ENCODE data around the gene SMTN. TPM values are rescaled to one million over a fixed set of nuclear protein-coding genes. Genes with fewer than 3 reads are reported as not detected.
A peak's percentile ranks its signal among the peaks of the same experiment; 100 is the strongest.

SMTN gene
- 10 to 100 TPM; 35.6 to 51.2 TPM for total RNA-seq

GRCh38 chr22:31080848-31081649 lies at the start of gene SMTN:
Gene SMTN, plus strand, starts transcription at chr22:31081318. Its CDS starts 1,941 bp downstream, at chr22:31083259.
- Mint-ChIP-seq H3K27ac (peak within 1 kb of the TSS; percentile 82), H3K36me3 (no peaks in the 10 kb centered on the region), H3K4me3 (peak within 1 kb of the TSS; percentile 86), H3K9me3 (ENCODE audit: low read depth) (no peaks in the 10 kb centered on the region), H3K4me1 (peaks cover 36% of the 10 kb centered on the region), H3K27me3 (no peaks in the 10 kb centered on the region)
- DNase-seq (peak; percentile 93), ATAC-seq (peak; percentile 81)
- CTCF ChIA-PET: interaction anchor here (0.6 to 2.9 kb wide), 11 partner anchors 8 to 447 kb away, joined by 3 to 10 read pairs (median 6); partner anchors contain the start of genes MORC2, PIK3IP1, SELENOM and TUG1

GRCh38 chr22:31036671-31037550 lies 44.2 kb upstream of the SMTN start:
- H3K27me3 Mint-ChIP-seq: peaks cover 9% of the 10 kb centered on the region
- CTCF ChIA-PET: interaction anchor here (0.8 to 1.5 kb wide), 3 partner anchors 43 to 48 kb away, joined by 3 read pairs; partner anchors contain the start of gene SMTN
- H3K27ac Mint-ChIP-seq: no peak overlapping the region
- ATAC-seq (no peak), DNase-seq (no peak)
- H3K9me3 Mint-ChIP-seq (ENCODE audit: low read depth): no peaks in the 10 kb centered on the region
- no peaks in the 10 kb centered on the region for H3K36me3 Mint-ChIP-seq
- H3K4me3 Mint-ChIP-seq: no peak overlapping the region
- no peaks in the 10 kb centered on the region for H3K4me1 Mint-ChIP-seq

GRCh38 chr22:31038686-31039085 lies 42.4 kb upstream of the SMTN start:
- no peak overlapping the region for H3K4me3 Mint-ChIP-seq
- peaks cover 9% of the 10 kb centered on the region for H3K27me3 Mint-ChIP-seq
- no peaks in the 10 kb centered on the region for H3K36me3 Mint-ChIP-seq
- no peak overlapping the region for H3K27ac Mint-ChIP-seq
- DNase-seq (no peak), ATAC-seq (no peak)
- H3K9me3 Mint-ChIP-seq (ENCODE audit: low read depth): no peaks in the 10 kb centered on the region
- no peaks in the 10 kb centered on the region for H3K4me1 Mint-ChIP-seq
- CTCF ChIA-PET: no interaction called here

GRCh38 chr22:31039393-31039792 lies 41.7 kb upstream of the SMTN start:
- CTCF ChIA-PET: no interaction called here
- H3K9me3 Mint-ChIP-seq (ENCODE audit: low read depth): no peaks in the 10 kb centered on the region

GRCh38 chr22:31040542-31041398 lies 40.3 kb upstream of the SMTN start:
- CTCF ChIA-PET: no interaction called here
- Mint-ChIP-seq H3K4me3 (no peak overlapping the region), H3K9me3 (ENCODE audit: low read depth) (no peaks in the 10 kb centered on the region), H3K4me1 (no peaks in the 10 kb centered on the region), H3K27ac (no peak overlapping the region), H3K27me3 (peaks cover 9% of the 10 kb centered on the region), H3K36me3 (no peaks in the 10 kb centered on the region)
- ATAC-seq (no peak), DNase-seq (no peak)

More at GRCh38 chr22:31039393-31039792, 41.7 kb upstream of the SMTN start:
- ATAC-seq: no peak
- Mint-ChIP-seq H3K4me1 (no peaks in the 10 kb centered on the region), H3K36me3 (no peaks in the 10 kb centered on the region), H3K27me3 (peaks cover 9% of the 10 kb centered on the region), H3K27ac (no peak overlapping the region), H3K4me3 (no peak overlapping the region)
- no peak for DNase-seq

GRCh38 chr22:31044262-31044861 lies 36.8 kb upstream of the SMTN start:
- DNase-seq (no peak), ATAC-seq (no peak)
- no peak overlapping the region for H3K4me3 Mint-ChIP-seq
- H3K36me3 Mint-ChIP-seq: no peaks in the 10 kb centered on the region
- no peak overlapping the region for H3K27ac Mint-ChIP-seq
- no peaks in the 10 kb centered on the region for H3K4me1 Mint-ChIP-seq
- H3K27me3 Mint-ChIP-seq: peaks cover 9% of the 10 kb centered on the region
- CTCF ChIA-PET: no interaction called here
- no peaks in the 10 kb centered on the region for H3K9me3 Mint-ChIP-seq (ENCODE audit: low read depth)

GRCh38 chr22:31045900-31046538 lies 35.1 kb upstream of the SMTN start:
- Mint-ChIP-seq H3K27me3 (no peaks in the 10 kb centered on the region), H3K4me3 (no peak overlapping the region), H3K4me1 (no peaks in the 10 kb centered on the region), H3K9me3 (ENCODE audit: low read depth) (no peaks in the 10 kb centered on the region), H3K27ac (no peak overlapping the region), H3K36me3 (no peaks in the 10 kb centered on the region)
- ATAC-seq (no peak), DNase-seq (no peak)
- CTCF ChIA-PET: interaction anchor here (0.5 kb wide), 1 partner anchor 233 kb away, joined by 3 read pairs; no protein-coding TSS in a partner anchor

- ATAC-seq: no peak
- DNase-seq: no peak
- no peaks in the 10 kb centered on the region for H3K27me3 Mint-ChIP-seq
- H3K9me3 Mint-ChIP-seq (ENCODE audit: low read depth): no peaks in the 10 kb centered on the region
- H3K4me1 Mint-ChIP-seq: no peaks in the 10 kb centered on the region
- no peaks in the 10 kb centered on the region for H3K36me3 Mint-ChIP-seq
- H3K4me3 Mint-ChIP-seq: no peak overlapping the region
- no peak overlapping the region for H3K27ac Mint-ChIP-seq
- CTCF ChIA-PET: interaction anchor here (0.5 kb wide), 1 partner anchor 233 kb away, joined by 3 read pairs; no protein-coding TSS in a partner anchor
Observed at GRCh38 chr22:31046539-31047226, 34.4 kb upstream of the SMTN start.

GRCh38 chr22:31048570-31048969 lies 32.5 kb upstream of the SMTN start:
- ATAC-seq (no peak), DNase-seq (no peak)
- Mint-ChIP-seq H3K9me3 (ENCODE audit: low read depth) (no peaks in the 10 kb centered on the region), H3K27me3 (no peaks in the 10 kb centered on the region), H3K27ac (no peak overlapping the region), H3K36me3 (no peaks in the 10 kb centered on the region), H3K4me3 (no peak overlapping the region), H3K4me1 (no peaks in the 10 kb centered on the region)
- CTCF ChIA-PET: no interaction called here

- Mint-ChIP-seq H3K27me3 (no peaks in the 10 kb centered on the region), H3K9me3 (ENCODE audit: low read depth) (no peaks in the 10 kb centered on the region), H3K27ac (no peak overlapping the region), H3K4me3 (no peak overlapping the region), H3K4me1 (no peaks in the 10 kb centered on the region), H3K36me3 (no peaks in the 10 kb centered on the region)
- CTCF ChIA-PET: no interaction called here
- DNase-seq: no peak
- ATAC-seq: no peak
Observed at GRCh38 chr22:31049815-31050420, 31.2 kb upstream of the SMTN start.

- no peaks in the 10 kb centered on the region for H3K36me3 Mint-ChIP-seq
- no peaks in the 10 kb centered on the region for H3K9me3 Mint-ChIP-seq (ENCODE audit: low read depth)
- ATAC-seq (no peak), DNase-seq (no peak)
- no peak overlapping the region for H3K27ac Mint-ChIP-seq
- H3K4me1 Mint-ChIP-seq: no peaks in the 10 kb centered on the region
- CTCF ChIA-PET: interaction anchor here (0.7 kb wide), 1 partner anchor 309 kb away, joined by 3 read pairs; no protein-coding TSS in a partner anchor
- H3K4me3 Mint-ChIP-seq: no peak overlapping the region
- no peaks in the 10 kb centered on the region for H3K27me3 Mint-ChIP-seq
Observed at GRCh38 chr22:31055117-31055634, 25.9 kb upstream of the SMTN start.

Measured in activated CD8-positive, alpha-beta memory T cell treated with anti-CD3 and anti-CD28 coated beads, Interleukin-2, amount 10 ng/mL, durations not matched to agents 7 days and 5 days (primary cell).